AG10803 (cell line): ENCODE data around the gene TTLL5.

Experiments
- DNase-seq: peaks from one replicate; pipeline ENCODE4 v3.0.0; 2010; ENCODE audit warnings: low read depth
- H3K4me3 ChIP-seq: 2 replicates; pipeline ENCODE4 v1.5.1; 2011; ENCODE audit warnings: mild to moderate bottlenecking, low read length, control low read depth
- CTCF ChIP-seq: conservative IDR thresholded peaks from 2 replicates; pipeline ENCODE4 v1.5.1; 2011; ENCODE audit warnings: mild to moderate bottlenecking, low read length, control low read depth, inconsistent platforms

Gene TTLL5

DNA sequence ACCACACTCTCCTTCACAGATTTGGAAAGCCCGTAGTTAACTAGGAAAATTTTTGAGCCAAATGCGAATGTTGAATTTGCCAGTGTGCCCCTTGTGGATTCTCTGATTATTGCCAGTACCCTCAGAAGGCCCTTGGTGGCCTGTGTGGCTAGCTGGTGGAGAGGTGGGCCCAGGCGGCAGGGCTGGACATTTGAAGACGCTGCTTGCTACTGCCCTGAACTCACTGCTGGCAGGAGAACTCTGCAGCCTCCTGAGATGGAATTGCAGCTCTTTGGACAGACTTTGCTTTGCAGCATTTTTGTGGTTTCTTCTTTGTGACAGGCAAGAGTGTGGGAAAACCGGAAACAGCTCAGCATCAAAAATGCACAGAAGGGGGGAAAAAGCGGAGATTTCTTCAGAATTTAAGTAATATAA is 223.2 kb downstream of the TTLL5 start:
- peak; percentile 34 for TF ChIP-seq CTCF
- peak; percentile 92 for DNase-seq

GRCh38 chr14:75885829-75886228 is 224.8 kb downstream of the TTLL5 start:
- H3K4me3 ChIP-seq, result no peak overlapping the region
- TF ChIP-seq CTCF, result no peak
- DNase-seq, result peak; percentile 92

More for the DNA sequence above, 223.2 kb downstream of the TTLL5 start:
- no peak overlapping the region for H3K4me3 ChIP-seq

- DNase-seq, result peak; percentile 88
- H3K4me3 ChIP-seq, result no peak overlapping the region
- no peak for TF ChIP-seq CTCF
These were observed 225.7 kb downstream of the TTLL5 start for GRCh38 chr14:75886636-75887348.

DNA sequence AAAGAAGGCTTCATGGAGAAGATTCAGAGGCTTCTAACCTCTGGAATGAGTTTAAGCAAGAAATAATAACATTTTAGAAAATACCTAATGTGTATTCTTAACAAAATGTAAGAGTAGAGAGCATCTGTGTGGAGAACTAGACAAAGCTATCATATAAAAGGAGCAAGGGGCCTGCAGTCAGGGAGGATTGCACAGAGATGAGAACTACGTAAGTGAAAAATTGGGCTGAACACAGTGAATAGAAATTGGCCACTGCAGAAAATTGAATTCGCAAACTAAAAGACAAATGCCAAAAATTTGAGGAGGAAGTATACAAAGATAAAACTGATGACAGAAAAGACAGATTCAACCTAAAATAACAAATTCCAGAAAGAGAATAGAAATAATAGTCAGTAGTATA is 227.9 kb downstream of the TTLL5 start:
- no peak overlapping the region for H3K4me3 ChIP-seq
- no peak for DNase-seq
- TF ChIP-seq CTCF, result no peak

DNA sequence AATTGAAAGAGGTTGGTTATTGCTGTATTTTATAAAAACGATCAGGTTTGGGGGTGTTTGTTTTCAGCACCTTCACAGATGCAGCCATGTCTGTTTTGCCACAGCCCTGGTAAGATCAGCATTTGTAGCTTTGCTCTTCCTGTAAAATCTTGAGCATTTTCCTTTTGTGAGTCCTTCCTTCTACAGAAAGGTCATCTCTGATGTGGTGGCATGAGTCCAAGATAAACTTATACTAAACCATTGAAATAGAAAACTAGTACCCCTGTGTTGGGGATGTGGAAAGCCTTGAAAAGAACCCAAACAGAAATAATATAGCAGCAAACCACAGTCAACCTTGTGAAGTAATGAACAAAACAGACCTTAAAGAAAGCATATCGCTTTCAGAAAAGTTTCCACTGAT is 235.3 kb downstream of the TTLL5 start:
- DNase-seq, result no peak
- no peak overlapping the region for H3K4me3 ChIP-seq
- no peak for TF ChIP-seq CTCF

- no peak overlapping the region for H3K4me3 ChIP-seq
- DNase-seq, result no peak
- no peak for TF ChIP-seq CTCF
These were observed 243.3 kb downstream of the TTLL5 start for GRCh38 chr14:75904311-75904710.

DNA sequence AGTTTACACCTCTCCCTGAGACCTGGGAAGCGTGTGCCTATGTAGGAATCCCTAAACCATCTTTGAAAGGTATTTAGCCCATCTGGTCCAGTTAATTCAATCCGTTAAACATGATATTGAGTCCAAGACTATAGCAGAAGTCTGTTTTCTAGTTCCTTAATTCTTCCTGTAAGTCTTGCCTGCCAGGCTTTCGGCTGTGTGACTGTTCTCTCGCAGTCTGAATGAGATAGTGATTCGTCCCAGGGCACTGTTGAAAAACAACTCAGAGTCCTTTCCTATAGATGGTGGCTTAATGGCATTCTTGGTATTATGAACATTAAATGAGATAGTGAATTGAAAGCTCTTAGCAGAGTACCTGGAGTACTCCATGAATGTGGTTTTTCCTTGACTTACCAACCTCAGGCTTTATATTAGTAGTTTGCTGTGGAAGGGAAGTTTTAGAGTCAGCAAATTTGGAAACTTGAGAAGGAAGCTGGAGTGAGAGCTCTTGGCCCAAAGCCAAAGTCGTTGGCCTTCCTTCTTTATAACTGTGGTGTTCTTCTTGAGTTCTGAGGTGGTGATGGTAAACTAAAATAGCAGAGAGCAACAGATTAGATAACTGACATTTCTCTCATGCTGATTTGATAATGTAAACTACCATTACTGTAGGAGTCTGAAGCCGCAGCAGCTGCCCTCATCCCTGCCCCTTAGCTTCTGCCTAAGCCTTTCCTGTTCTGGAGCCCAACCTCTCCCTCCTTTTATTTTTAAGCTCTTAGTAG is 244.3 kb downstream of the TTLL5 start:
- peak; percentile 17 for DNase-seq
- no peak overlapping the region for H3K4me3 ChIP-seq
- no peak for TF ChIP-seq CTCF
